B cell (primary cell): Measurements from ENCODE around the gene RPS15. TPM values are rescaled to one million over a fixed set of nuclear protein-coding genes. Genes with fewer than 3 reads are reported as not detected.
"Not testable (repeated sequence)": the region's sequence is repeated elsewhere in the genome, so short reads cannot be mapped to it uniquely, and the experiment has no call there.

Experiments
- ATAC-seq: fragments of 200-7000 bp; cut with Tn5 transposase; one replicate; pipeline ENCODE4 v1.10.0; 2021; ENCODE audit warnings: low read depth, mild to moderate bottlenecking, moderate number of reproducible peaks, moderate library complexity
- CTCF ChIA-PET: fragments of 350-600 bp; sonication (Branson Sonifier 250); formaldehyde crosslinking; loops from one replicate; lab custom pipeline; 2021; ENCODE audit warnings: antibody characterized with exemption, inconsistent platforms; lab: Charles Lee
- POLR2A ChIA-PET: fragments of 350-600 bp; sonication (Branson Sonifier 250); formaldehyde crosslinking; loops from one replicate; lab custom pipeline; 2021; ENCODE audit warnings: antibody characterized with exemption; lab: Charles Lee
- DNase-seq: peaks from one replicate; pipeline ENCODE4 v3.0.0; 2013
- H2AFZ ChIP-seq: 2 replicates; pipeline ENCODE4 v1.6.1; 2012; ENCODE audit warnings: mild to moderate bottlenecking, low read depth, low read length; ENCODE audit not compliant: insufficient read depth, poor library complexity, severe bottlenecking
- H3K27ac ChIP-seq, 2 donors: 1 replicate in 1 of 2; 2 replicates in 1 of 2; pipeline ENCODE4 v1.5.1; 2012 to 2013; ENCODE audit warnings: low read length in 2 of 2, mild to moderate bottlenecking in 2 of 2, moderate library complexity in 1 of 2
- H3K27me3 ChIP-seq, 4 experiments: fragments of 200-600 bp in 1 of 4; sonication (generic) in 1 of 4; replicated peaks in 1 of 4; 1 replicate in 2 of 4; 2 replicates in 2 of 4; pipeline versions ENCODE4 v1.6.1 to v1.7.0; 2013 to 2016; ENCODE audit warnings: low read length in 3 of 4, mild to moderate bottlenecking in 2 of 4, mixed read lengths in 1 of 4, moderate library complexity in 1 of 4; ENCODE audit not compliant: insufficient read depth in 4 of 4, control insufficient read depth in 3 of 4; ENCODE audit errors: control extremely low read depth in 1 of 4
- H3K36me3 ChIP-seq, 2 experiments: replicated peaks in 1 of 2; 1 replicate in 1 of 2; 2 replicates in 1 of 2; pipeline versions ENCODE4 v1.6.1 to v1.7.1; 2013; ENCODE audit warnings: low read length in 1 of 2; ENCODE audit not compliant: insufficient read depth in 2 of 2, control insufficient read depth in 1 of 2; ENCODE audit errors: control extremely low read depth in 1 of 2, extremely low read depth in 1 of 2
- H3K4me1 ChIP-seq, 2 donors: fragments of 200-600 bp in 1 of 2; sonication (generic) in 1 of 2; 1 replicate in 1 of 2; 2 replicates in 1 of 2; pipeline versions ENCODE4 v1.5.1 to v1.6.1; 2013 to 2017; ENCODE audit warnings: low read length in 2 of 2; ENCODE audit not compliant: control insufficient read depth in 2 of 2, insufficient read depth in 2 of 2
- H3K4me2 ChIP-seq: replicated peaks from 2 replicates; pipeline ENCODE3; 2012; ENCODE audit warnings: mild to moderate bottlenecking, low read depth, low read length; ENCODE audit not compliant: poor library complexity, severe bottlenecking
- H3K4me3 ChIP-seq, 5 experiments: fragments of 200-600 bp in 1 of 5; sonication (generic) in 1 of 5; 1 replicate in 3 of 5; 2 replicates in 2 of 5; pipeline versions ENCODE4 v1.5.1 to v1.7.0; 2011 to 2016; ENCODE audit warnings: low read length in 4 of 5, mild to moderate bottlenecking in 4 of 5, low read depth in 2 of 5, control low read depth in 1 of 5, moderate library complexity in 1 of 5; ENCODE audit not compliant: insufficient read depth in 1 of 5; ENCODE audit errors: control extremely low read depth in 1 of 5, extremely low read depth in 1 of 5
- H3K79me2 ChIP-seq: fragments of 200-600 bp; sonication (generic); one replicate; pipeline ENCODE4 v1.6.0; 2016; ENCODE audit warnings: low read length; ENCODE audit not compliant: control insufficient read depth, insufficient read depth
- H3K9ac ChIP-seq: fragments of 200-600 bp; sonication (generic); 2 replicates; pipeline ENCODE4 v1.6.1; 2017; ENCODE audit warnings: mild to moderate bottlenecking, low read length, moderate library complexity
- H3K9me3 ChIP-seq, 3 donors: one replicate each; pipeline versions ENCODE4 v1.6.1 to v1.7.1; 2013; ENCODE audit warnings: low read length in 2 of 3; ENCODE audit not compliant: control insufficient read depth in 2 of 3, insufficient read depth in 1 of 3; ENCODE audit errors: control extremely low read depth in 1 of 3
- H4K20me1 ChIP-seq: 2 replicates; pipeline ENCODE4 v1.6.0; 2012; ENCODE audit warnings: mild to moderate bottlenecking, low read length; ENCODE audit not compliant: insufficient read depth, control insufficient read depth, poor library complexity, severe bottlenecking
- H3K27ac Mint-ChIP-seq: one replicate; pipeline ENCODE4 v1.8.0; 2021; ENCODE audit warnings: mixed read lengths
- H3K27me3 Mint-ChIP-seq: one replicate; pipeline ENCODE4 v1.8.0; 2021; ENCODE audit warnings: mixed read lengths
- H3K4me1 Mint-ChIP-seq: one replicate; pipeline ENCODE4 v1.8.0; 2021; ENCODE audit warnings: mixed read lengths
- H3K4me3 Mint-ChIP-seq: one replicate; pipeline ENCODE4 v1.8.0; 2021; ENCODE audit warnings: mixed read lengths
- H3K9me3 Mint-ChIP-seq: one replicate; pipeline ENCODE4 v1.8.0; 2022; ENCODE audit warnings: mixed read lengths; ENCODE audit not compliant: insufficient read depth
- CTCF ChIP-seq: fragments of 200-600 bp; IDR thresholded peaks from one replicate; pipeline ENCODE4 v1.8.0; 2022; ENCODE audit warnings: antibody characterized with exemption, mild to moderate bottlenecking
- EZH2 ChIP-seq: IDR thresholded peaks from 2 replicates; pipeline ENCODE4 v1.6.1; 2012; ENCODE audit warnings: borderline replicate concordance, low read depth, mild to moderate bottlenecking, moderate library complexity, low read length; ENCODE audit not compliant: insufficient read depth, poor library complexity, severe bottlenecking
- WGBS: methylation state at CpG from one replicate; pipeline ENCODE4 v1.1.5; 2013; ENCODE audit warnings: missing lambda C conversion rate; ENCODE audit not compliant: insufficient coverage; 5-methylcytosine and 5-hydroxymethylcytosine counted together
- intact Hi-C: fragments of 100-400 bp; cut with micrococcal nuclease; formaldehyde crosslinking; loops from one replicate; pipeline ENCODE4 v1.10.0; 2022
- polyA plus RNA-seq: library from polyadenylated mRNA; depleted of rRNA; stranded (reverse); fragments of >200 nt; gene quantifications from 2 replicates; pipeline ENCODE4 v1.2.3, GENCODE V29; 2012
- total RNA-seq, 2 donors: library from RNA; stranded (reverse); fragments of 120-200 nt in 1 of 2; gene quantifications; 1 replicate in 1 of 2; 2 replicates in 1 of 2; pipeline versions ENCODE4 v1.2.3 to v1.2.4, GENCODE V29; 2013 to 2022

The RPS15 gene
- total and polyA plus RNA-seq, 2 donors (not counting 1 experiment from before 2014, with no cell fraction given), result 1,520 to 6,007 TPM

GRCh38 chr19:1475751-1476437 is 37.7 kb downstream of the RPS15 start:
- Histone ChIP-seq H3K27ac (no peak overlapping the region), H3K9ac (no peak overlapping the region), H3K9me3 (no peaks in the 10 kb centered on the region), H3K79me2 (peaks cover 33% of the 10 kb centered on the region), H3K27me3 (peaks cover 0 to 22% (median 10%) of the 10 kb centered on the region in 4 experiments), H2AFZ (no peak overlapping the region), H4K20me1 (peaks cover 62% of the 10 kb centered on the region), H3K4me1 (peaks cover 25 to 36% of the 10 kb centered on the region in 2 donors), H3K36me3 (peaks cover 0 to 4% of the 10 kb centered on the region in 2 experiments), H3K4me2 (no peak overlapping the region), H3K4me3 (no peak overlapping the region)
- POLR2A ChIA-PET, result interaction anchor here (0.8 kb wide), 1 partner anchor 22 kb away, joined by 10 read pairs; no protein-coding TSS in a partner anchor
- peaks cover 3% of the 10 kb centered on the region for H3K27me3 Mint-ChIP-seq
- no peak for TF ChIP-seq EZH2
- TF ChIP-seq CTCF, result no peak
- no peak overlapping the region for H3K27ac Mint-ChIP-seq
- peaks cover 27% of the 10 kb centered on the region for H3K4me1 Mint-ChIP-seq
- H3K4me3 Mint-ChIP-seq, result no peak overlapping the region
- ATAC-seq, result no peak
- no peaks in the 10 kb centered on the region for H3K9me3 Mint-ChIP-seq
- DNase-seq, result no peak
- intact Hi-C loops, result no loop called here
- CTCF ChIA-PET, result interaction anchor here (1.1 kb wide), 1 partner anchor 32 kb away, joined by 3 read pairs; no protein-coding TSS in a partner anchor
- WGBS, result 98% methylated on average over 31 of the region's 31 CpGs

DNA sequence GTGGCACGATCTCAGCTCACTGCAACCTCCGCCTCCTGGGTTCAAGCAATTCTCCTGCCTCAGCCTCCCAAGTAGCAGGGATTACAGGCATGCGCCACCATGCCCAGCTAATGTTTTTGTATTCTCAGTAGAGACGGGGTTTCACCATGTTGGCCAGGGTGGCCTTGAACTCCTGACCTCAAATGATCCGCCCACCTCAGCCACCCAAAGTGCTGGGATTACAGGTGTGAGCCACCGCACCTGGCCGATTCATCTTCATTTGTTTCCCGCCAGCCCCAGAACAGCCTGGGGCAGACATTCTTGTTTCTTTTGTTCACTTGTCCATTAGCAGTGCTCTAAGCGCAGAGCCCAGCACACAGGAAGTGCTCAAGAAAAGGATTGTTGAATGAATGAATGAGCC is 38.9 kb downstream of the RPS15 start:
- intact Hi-C loops, H3K27ac ChIP-seq, CTCF ChIA-PET, H3K4me3 ChIP-seq, H3K27ac Mint-ChIP-seq, DNase-seq, ATAC-seq, POLR2A ChIA-PET, H3K4me2 ChIP-seq, H3K9me3 Mint-ChIP-seq, H3K27me3 Mint-ChIP-seq, H3K36me3 ChIP-seq, H2AFZ ChIP-seq, H3K9ac ChIP-seq, H3K9me3 ChIP-seq: not testable (repeated sequence)
- Histone ChIP-seq H3K4me1 (peaks cover 13 to 24% of the 10 kb centered on the region in 2 donors), H3K79me2 (peaks cover 30% of the 10 kb centered on the region), H4K20me1 (peaks cover 50% of the 10 kb centered on the region), H3K27me3 (peaks cover 0 to 10% (median 5%) of the 10 kb centered on the region in 4 experiments)
- WGBS, result 92% methylated on average over 6 of the region's 9 CpGs
- peaks cover 17% of the 10 kb centered on the region for H3K4me1 Mint-ChIP-seq
- H3K4me3 Mint-ChIP-seq, result peak overlapping the region; percentile 39
